ENCODE results near the gene GALNT10. TPM values are rescaled to one million over a fixed set of nuclear protein-coding genes. Genes with fewer than 3 reads are reported as not detected.

The GALNT10 gene
- total and polyA plus RNA-seq, 2 of the 8 experiments (the other 6 are each of a cell fraction or from before 2014, with no cell fraction given), result 4.6 to 15.5 TPM

DNA sequence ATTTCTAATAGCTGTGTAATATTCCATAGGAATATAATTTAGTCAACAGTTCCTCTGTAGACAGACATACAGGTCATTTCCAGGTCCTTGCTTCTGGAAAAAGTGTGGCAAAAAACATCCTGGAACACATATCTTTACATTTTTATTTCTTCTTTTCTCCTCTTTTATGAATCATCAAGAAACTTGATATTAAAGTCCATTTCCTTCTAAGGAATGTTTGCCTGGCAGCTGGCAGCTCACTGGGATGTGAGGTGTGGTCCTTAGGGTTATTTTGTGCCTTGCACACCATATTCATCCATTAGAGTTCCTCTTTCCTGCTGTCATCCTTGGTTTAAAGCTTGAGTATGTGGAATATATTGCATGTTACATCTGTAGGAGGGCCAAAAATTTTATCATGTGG is 122.0 kb downstream of the GALNT10 start:
- Histone ChIP-seq H2BK120ac (replicated peaks; ENCODE audit: low read depth, low read length) (no peak overlapping the region), H3K23me2 (ENCODE audit: low read depth, low read length) (no peaks in the 10 kb centered on the region), H3K27ac (ENCODE audit: low read depth, low read length) (no peak overlapping the region), H2AK5ac (ENCODE audit: low read depth, low read length) (no peak overlapping the region), H3K9me3 (ENCODE audit: insufficient read depth in 2 of 2, low read depth in 1 of 2, low read length in 1 of 2) (no peaks in the 10 kb centered on the region), H3K18ac (ENCODE audit: extremely low read depth, low read length) (no peak overlapping the region), H3K9ac (replicated peaks in 1 of 4; ENCODE audit: extremely low read depth in 1 of 4, low read depth in 3 of 4, low read length in 3 of 4) (no peak overlapping the region), H4K5ac (ENCODE audit: insufficient read length, low read depth, low read length) (no peak overlapping the region), H3K4ac (replicated peaks; ENCODE audit: insufficient read length, low read depth, low read length) (no peak overlapping the region), H3K4me3 (ENCODE audit: extremely low read depth in 1 of 4, insufficient read depth in 2 of 4, low read depth in 3 of 4, low read length in 4 of 4) (no peak overlapping the region), H2BK15ac (ENCODE audit: low read length) (no peak overlapping the region), H3K79me1 (ENCODE audit: low read depth, low read length) (no peaks in the 10 kb centered on the region), H4K8ac (ENCODE audit: extremely low read depth, insufficient read depth, low read length) (no peak overlapping the region), H2AFZ (ENCODE audit: low read length) (no peak overlapping the region), H3K79me2 (ENCODE audit: control insufficient read depth in 1 of 2, insufficient read depth in 2 of 2, low read length in 2 of 2) (no peaks in the 10 kb centered on the region), H3K4me2 (ENCODE audit: insufficient read depth in 1 of 2, low read depth in 2 of 2, low read length in 2 of 2) (no peak overlapping the region), H4K20me1 (replicated peaks in 1 of 2; ENCODE audit: control insufficient read depth in 1 of 2, insufficient read depth in 2 of 2, low read length in 2 of 2) (no peaks in the 10 kb centered on the region), H3K56ac (replicated peaks; ENCODE audit: insufficient read length, low read depth, low read length) (no peak overlapping the region), H3K36me3 (ENCODE audit: control insufficient read depth in 2 of 4, insufficient read depth in 4 of 4, low read length in 3 of 4) (no peaks in the 10 kb centered on the region), H3K23ac (ENCODE audit: insufficient read length) (no peak overlapping the region), H2BK20ac (ENCODE audit: low read length) (no peak overlapping the region), H3K4me1 (replicated peaks in 1 of 4; ENCODE audit: control insufficient read depth in 3 of 4, insufficient read depth in 4 of 4, low read length in 3 of 4) (no peaks in the 10 kb centered on the region), H2BK12ac (ENCODE audit: low read depth, low read length) (no peak overlapping the region), H3K14ac (ENCODE audit: insufficient read length) (no peak overlapping the region), H2BK5ac (ENCODE audit: low read depth, low read length) (no peak overlapping the region), H3K27me3 (replicated peaks in 1 of 4; ENCODE audit: control insufficient read depth in 3 of 4, extremely low read depth in 1 of 4, insufficient read depth in 3 of 4, low read length in 3 of 4) (no peaks in the 10 kb centered on the region), H4K91ac (replicated peaks; ENCODE audit: insufficient read length, low read length) (no peak overlapping the region)
- FAIRE-seq (no peak), DNase-seq (ENCODE audit: low read depth in 1 of 2, low spot score in 2 of 2) (no peak)
- CTCF ChIA-PET (ENCODE audit: partially characterized antibody), result interaction anchor here (1.0 to 2.3 kb wide), 3 partner anchors 14 to 240 kb away, joined by 3 to 5 read pairs (median 4); no protein-coding TSS in a partner anchor
- POLR2A ChIA-PET (ENCODE audit: partially characterized antibody), result interaction anchor here (1.2 kb wide), 1 partner anchor 10 kb away, joined by 3 read pairs; no protein-coding TSS in a partner anchor
- TF ChIP-seq, protein P1, sequence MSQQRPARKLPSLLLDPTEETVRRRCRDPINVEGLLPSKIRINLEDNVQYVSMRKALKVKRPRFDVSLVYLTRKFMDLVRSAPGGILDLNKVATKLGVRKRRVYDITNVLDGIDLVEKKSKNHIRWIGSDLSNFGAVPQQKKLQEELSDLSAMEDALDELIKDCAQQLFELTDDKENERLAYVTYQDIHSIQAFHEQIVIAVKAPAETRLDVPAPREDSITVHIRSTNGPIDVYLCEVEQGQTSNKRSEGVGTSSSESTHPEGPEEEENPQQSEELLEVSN (IDR thresholded peaks at IDR 0.05), result no peak
- TF ChIP-seq RFX5 (IDR thresholded peaks at IDR 0.05; ENCODE audit: borderline replicate concordance, low read depth, low read length), result no peak
- no peak for TF ChIP-seq POLR2AphosphoS5 (IDR thresholded peaks at IDR 0.05; ENCODE audit: low read depth, low read length)
- TF ChIP-seq RAD21 (IDR thresholded peaks at IDR 0.05 in 1 of 2, conservative IDR thresholded peaks at IDR 0.05 in 1 of 2; ENCODE audit: low read depth in 2 of 2, low read length in 2 of 2), result no peak
